ENCODE data around the gene TRAP1.

GRCh38 chr16:3694051-3694450 is 23.3 kb downstream of the TRAP1 start:
- no peak for TF ChIP-seq CTCF (IDR thresholded peaks at IDR 0.05)
- no peak for TF ChIP-seq POLR2AphosphoS5 (IDR thresholded peaks at IDR 0.05; ENCODE audit: low read depth, low read length)

Measured in Panc1 (cell line).